ENCODE results near the gene GPSM1.

GRCh38 chr9:136294437-136294836, 32.9 kb upstream of the GPSM1 start:
- TF ChIP-seq, protein P1, sequence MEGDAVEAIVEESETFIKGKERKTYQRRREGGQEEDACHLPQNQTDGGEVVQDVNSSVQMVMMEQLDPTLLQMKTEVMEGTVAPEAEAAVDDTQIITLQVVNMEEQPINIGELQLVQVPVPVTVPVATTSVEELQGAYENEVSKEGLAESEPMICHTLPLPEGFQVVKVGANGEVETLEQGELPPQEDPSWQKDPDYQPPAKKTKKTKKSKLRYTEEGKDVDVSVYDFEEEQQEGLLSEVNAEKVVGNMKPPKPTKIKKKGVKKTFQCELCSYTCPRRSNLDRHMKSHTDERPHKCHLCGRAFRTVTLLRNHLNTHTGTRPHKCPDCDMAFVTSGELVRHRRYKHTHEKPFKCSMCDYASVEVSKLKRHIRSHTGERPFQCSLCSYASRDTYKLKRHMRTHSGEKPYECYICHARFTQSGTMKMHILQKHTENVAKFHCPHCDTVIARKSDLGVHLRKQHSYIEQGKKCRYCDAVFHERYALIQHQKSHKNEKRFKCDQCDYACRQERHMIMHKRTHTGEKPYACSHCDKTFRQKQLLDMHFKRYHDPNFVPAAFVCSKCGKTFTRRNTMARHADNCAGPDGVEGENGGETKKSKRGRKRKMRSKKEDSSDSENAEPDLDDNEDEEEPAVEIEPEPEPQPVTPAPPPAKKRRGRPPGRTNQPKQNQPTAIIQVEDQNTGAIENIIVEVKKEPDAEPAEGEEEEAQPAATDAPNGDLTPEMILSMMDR (IDR thresholded peaks at IDR 0.05), result no peak
- no peak for TF ChIP-seq EP300 (IDR thresholded peaks at IDR 0.05)
- TF ChIP-seq POLR2A (IDR thresholded peaks at IDR 0.05), result no peak

All from tibial nerve (tissue), 4 donors.